Coronary artery (tissue), 2 donors: ENCODE results near the gene SLC40A1.

ENCODE experiments used
- DNase-seq: peaks from one replicate; pipeline ENCODE4 v3.0.0-alpha.2; 2017; ENCODE audit warnings: low spot score
- H3K27ac ChIP-seq, 2 donors: fragments of 200-600 bp; sonication (generic); one replicate each; pipeline ENCODE4 v1.5.1; 2016 to 2019
- H3K4me3 ChIP-seq: fragments of 200-600 bp; sonication (generic); 2 replicates; pipeline ENCODE4 v1.5.1; 2016; ENCODE audit warnings: mild to moderate bottlenecking, moderate library complexity
- TF ChIP-seq, protein P1 (sequence below): fragments of 200-600 bp; sonication (generic); IDR thresholded peaks from one replicate; pipeline ENCODE4 v1.5.1; 2019; ENCODE audit warnings: antibody characterized with exemption

SLC40A1 gene

DNA sequence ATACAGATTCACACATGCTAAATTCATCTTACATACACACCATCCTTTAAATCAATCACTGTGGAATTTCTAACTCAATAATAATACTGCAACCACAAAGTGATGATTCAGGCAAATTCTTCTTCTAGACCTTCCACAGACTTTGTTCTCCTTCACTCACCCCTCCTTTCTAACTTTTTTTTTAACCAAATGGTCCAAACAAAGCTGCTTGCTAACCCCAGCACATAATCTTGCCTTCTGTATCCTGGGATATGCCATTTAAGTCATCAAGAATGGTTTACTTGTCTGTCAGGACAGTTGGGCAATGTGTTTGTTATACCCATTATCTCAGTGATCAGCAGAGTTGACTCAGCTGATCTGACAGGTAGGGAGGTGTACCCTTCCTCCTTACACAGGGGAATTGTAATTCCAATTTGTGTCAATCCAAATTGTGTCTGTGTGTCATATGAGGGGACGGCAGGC lies 10.0 kb downstream of the SLC40A1 start:
- no peak for DNase-seq
- TF ChIP-seq, protein P1, sequence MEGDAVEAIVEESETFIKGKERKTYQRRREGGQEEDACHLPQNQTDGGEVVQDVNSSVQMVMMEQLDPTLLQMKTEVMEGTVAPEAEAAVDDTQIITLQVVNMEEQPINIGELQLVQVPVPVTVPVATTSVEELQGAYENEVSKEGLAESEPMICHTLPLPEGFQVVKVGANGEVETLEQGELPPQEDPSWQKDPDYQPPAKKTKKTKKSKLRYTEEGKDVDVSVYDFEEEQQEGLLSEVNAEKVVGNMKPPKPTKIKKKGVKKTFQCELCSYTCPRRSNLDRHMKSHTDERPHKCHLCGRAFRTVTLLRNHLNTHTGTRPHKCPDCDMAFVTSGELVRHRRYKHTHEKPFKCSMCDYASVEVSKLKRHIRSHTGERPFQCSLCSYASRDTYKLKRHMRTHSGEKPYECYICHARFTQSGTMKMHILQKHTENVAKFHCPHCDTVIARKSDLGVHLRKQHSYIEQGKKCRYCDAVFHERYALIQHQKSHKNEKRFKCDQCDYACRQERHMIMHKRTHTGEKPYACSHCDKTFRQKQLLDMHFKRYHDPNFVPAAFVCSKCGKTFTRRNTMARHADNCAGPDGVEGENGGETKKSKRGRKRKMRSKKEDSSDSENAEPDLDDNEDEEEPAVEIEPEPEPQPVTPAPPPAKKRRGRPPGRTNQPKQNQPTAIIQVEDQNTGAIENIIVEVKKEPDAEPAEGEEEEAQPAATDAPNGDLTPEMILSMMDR: no peak
- peak overlapping the region in 1 of 2 donors; percentile 47 for H3K27ac ChIP-seq
- H3K4me3 ChIP-seq: no peak overlapping the region

DNA sequence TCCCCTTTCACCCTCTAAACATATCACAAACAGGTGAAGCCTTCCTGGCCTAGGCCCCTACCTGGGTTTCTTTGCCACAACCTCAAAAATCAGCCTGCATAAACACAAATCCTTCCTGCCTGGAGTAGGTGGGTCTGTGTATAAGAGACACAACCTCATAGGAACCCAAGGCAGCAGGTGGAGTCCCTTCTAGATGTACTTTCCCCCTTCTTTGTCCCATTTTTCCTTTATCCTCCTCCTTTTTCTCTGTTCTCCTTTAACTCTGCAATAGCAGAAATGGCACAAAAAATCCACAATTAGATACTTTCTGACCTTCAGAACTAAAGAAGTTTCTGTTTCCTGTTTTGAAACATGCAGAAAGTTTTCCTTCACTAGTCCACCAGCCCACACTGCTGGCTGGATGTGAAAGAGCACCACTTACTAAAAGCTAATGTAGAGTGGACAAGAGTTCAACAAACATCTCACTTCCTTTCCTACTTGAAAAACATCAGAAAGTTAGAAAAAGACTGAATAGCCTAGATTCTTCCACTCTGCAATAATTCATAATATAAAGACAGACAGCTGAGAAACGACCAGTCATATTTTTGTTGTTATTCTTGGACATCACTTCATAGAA lies 11.2 kb downstream of the SLC40A1 start:
- no peak overlapping the region for H3K4me3 ChIP-seq
- H3K27ac ChIP-seq: peak overlapping the region; percentile 69 to 77
- TF ChIP-seq, protein P1: no peak
- DNase-seq: no peak

GRCh38 chr2:189566046-189566445 lies 14.5 kb downstream of the SLC40A1 start:
- Histone ChIP-seq H3K4me3 (no peak overlapping the region), H3K27ac (peak overlapping the region; percentile 64 to 72)
- DNase-seq: no peak
- TF ChIP-seq, protein P1: no peak

GRCh38 chr2:189561371-189562038 lies 19.1 kb downstream of the SLC40A1 start:
- H3K4me3 ChIP-seq: peak overlapping the region; percentile 52
- DNase-seq: no peak
- peak overlapping the region; percentile 33 to 60 for H3K27ac ChIP-seq
- TF ChIP-seq, protein P1: no peak

DNA sequence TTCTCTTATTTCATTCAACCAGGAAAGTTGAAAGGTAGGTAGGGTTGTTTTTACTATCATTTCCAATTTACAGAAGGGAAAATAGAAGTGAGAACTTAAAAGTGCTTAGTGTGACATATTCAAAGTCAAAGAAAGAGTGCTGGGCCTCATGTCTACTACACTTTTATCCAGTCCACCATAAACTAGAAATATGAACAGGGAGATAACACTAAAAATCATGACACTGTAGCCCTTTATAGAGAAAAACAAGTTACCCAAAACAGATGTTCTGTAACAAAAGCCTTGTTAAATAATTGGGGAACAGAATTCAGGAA lies 20.4 kb downstream of the SLC40A1 start:
- TF ChIP-seq, protein P1: no peak
- Histone ChIP-seq H3K4me3 (no peak overlapping the region), H3K27ac (peak overlapping the region; percentile 40 to 67)
- no peak for DNase-seq

DNA sequence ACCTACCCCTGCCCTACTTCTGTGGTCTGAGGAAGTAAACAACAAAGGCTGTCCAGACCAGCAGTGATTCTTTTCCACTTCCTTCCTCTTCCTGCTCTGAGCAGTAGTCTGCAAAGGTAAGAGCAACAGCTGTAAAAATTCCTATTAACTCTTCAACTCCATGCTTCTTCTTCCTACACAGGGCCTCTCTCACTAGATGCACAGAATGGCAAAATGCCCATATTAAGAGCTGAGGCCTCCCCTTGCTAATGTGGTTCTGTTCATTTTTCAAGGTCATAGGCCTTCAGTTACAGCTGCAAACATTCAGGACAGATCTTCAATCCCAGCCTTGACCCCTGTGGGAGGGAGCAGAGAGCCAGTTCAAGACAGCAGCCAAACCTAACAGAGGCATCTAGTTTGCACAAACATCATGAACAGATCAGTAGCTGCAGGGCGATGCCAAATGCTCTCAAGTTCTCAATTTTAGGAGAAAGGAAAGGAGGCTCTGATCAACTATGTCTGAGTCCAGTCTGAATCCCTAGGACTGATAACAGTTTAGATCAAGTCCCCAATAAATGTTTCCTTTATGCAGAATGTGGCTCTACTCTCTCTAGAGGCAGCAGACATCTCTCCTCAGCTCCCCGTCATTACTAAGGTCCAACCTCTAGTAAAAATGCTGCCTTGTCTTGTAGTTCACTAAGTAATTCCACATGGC lies 20.9 kb downstream of the SLC40A1 start:
- no peak for DNase-seq
- Histone ChIP-seq H3K27ac (peak overlapping the region; percentile 40 to 67), H3K4me3 (peak overlapping the region; percentile 19)
- TF ChIP-seq, protein P1: no peak
